DND-41 (cell line): ENCODE measurements around the gene DDX1.

Source experiments
- CTCF ChIP-seq: IDR thresholded peaks from 2 replicates; pipeline ENCODE4 v1.5.1; 2012; ENCODE audit warnings: borderline replicate concordance, low read length, moderate library complexity, mild to moderate bottlenecking; ENCODE audit not compliant: poor library complexity, severe bottlenecking; ENCODE audit errors: extremely low read depth
- EZH2 ChIP-seq: IDR thresholded peaks from 3 replicates; pipeline ENCODE4 v1.6.1; 2012; ENCODE audit warnings: borderline replicate concordance, low read depth, mild to moderate bottlenecking, moderate library complexity, low read length, inconsistent platforms; ENCODE audit not compliant: severe bottlenecking

DNA sequence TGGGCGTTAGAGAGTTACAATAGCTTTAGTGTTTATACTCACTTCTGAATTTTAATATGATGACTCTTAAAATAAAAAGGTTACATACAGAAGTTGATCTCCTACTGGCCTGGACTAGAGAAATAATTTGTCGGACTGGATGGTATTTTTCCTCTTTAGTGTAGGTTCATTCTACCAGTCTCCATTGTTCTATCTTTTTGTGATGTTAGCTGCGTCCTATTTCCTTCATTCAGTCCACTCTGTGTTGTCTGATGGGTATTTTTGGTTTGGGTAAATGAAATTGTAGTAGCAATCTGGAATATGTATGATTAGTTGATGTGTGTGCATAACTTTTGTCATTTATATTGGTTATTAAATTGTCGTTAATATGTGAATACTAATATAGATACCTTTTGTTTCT lies 5.3 kb downstream of the DDX1 start:
- no peak for TF ChIP-seq CTCF
- TF ChIP-seq EZH2, result no peak
